H1 (cell line): Measurements from ENCODE around the gene ACTR1B. TPM values are rescaled to one million over a fixed set of nuclear protein-coding genes. Genes with fewer than 3 reads are reported as not detected.
A peak's percentile ranks its signal among the peaks of the same experiment; 100 is the strongest.

Source experiments
- CTCF ChIA-PET: fragments of 300-600 bp; sonication (Branson Sonifier 250); formaldehyde crosslinking; loops from one replicate; lab custom pipeline; 2021; ENCODE audit not compliant: partially characterized antibody; lab: Charles Lee
- POLR2A ChIA-PET: fragments of 300-600 bp; sonication (Branson Sonifier 250); formaldehyde crosslinking; loops from one replicate; lab custom pipeline; 2021; ENCODE audit warnings: inconsistent platforms; ENCODE audit not compliant: partially characterized antibody; lab: Charles Lee
- DNase-seq, 2 experiments: peaks; one replicate each; pipeline versions ENCODE4 v3.0.0 to v3.0.0-alpha.2; 2010 to 2022; ENCODE audit warnings: low spot score in 2 of 2, low read depth in 1 of 2, mixed read lengths in 1 of 2
- FAIRE-seq: peaks from 2 replicates; lab custom pipeline; 2011; peaks lifted over from hg19 to GRCh38; lab: Jason Lieb, UNC
- H2AFZ ChIP-seq: 2 replicates; pipeline ENCODE4 v1.8.1; 2012; ENCODE audit warnings: low read length, inconsistent platforms
- H2AK5ac ChIP-seq: 2 replicates; pipeline ENCODE4 v1.6.1; 2013; ENCODE audit warnings: low read depth, low read length
- H2BK120ac ChIP-seq: replicated peaks from 2 replicates; pipeline ENCODE3; 2013; ENCODE audit warnings: low read depth, low read length, inconsistent platforms
- H2BK12ac ChIP-seq: 2 replicates; pipeline ENCODE4 v1.6.1; 2013; ENCODE audit warnings: low read depth, low read length
- H2BK15ac ChIP-seq: 2 replicates; pipeline ENCODE4 v1.6.1; 2013; ENCODE audit warnings: low read length
- H2BK20ac ChIP-seq: 2 replicates; pipeline ENCODE4 v1.6.1; 2013; ENCODE audit warnings: low read length
- H2BK5ac ChIP-seq: 2 replicates; pipeline ENCODE4 v1.6.1; 2013; ENCODE audit warnings: low read depth, low read length
- H3K14ac ChIP-seq: 2 replicates; pipeline ENCODE4 v1.6.1; 2013; ENCODE audit warnings: inconsistent platforms; ENCODE audit not compliant: insufficient read length
- H3K18ac ChIP-seq: 2 replicates; pipeline ENCODE4 v1.6.1; 2013; ENCODE audit warnings: low read length; ENCODE audit errors: extremely low read depth
- H3K23ac ChIP-seq: 2 replicates; pipeline ENCODE4 v1.6.1; 2013; ENCODE audit warnings: inconsistent platforms; ENCODE audit not compliant: insufficient read length
- H3K23me2 ChIP-seq: 2 replicates; pipeline ENCODE4 v1.6.1; 2013; ENCODE audit warnings: low read depth, low read length
- H3K27ac ChIP-seq: 2 replicates; pipeline ENCODE4 v1.6.1; 2011; ENCODE audit warnings: low read depth, low read length, inconsistent platforms
- H3K27me3 ChIP-seq, 4 experiments: replicated peaks in 1 of 4; 1 replicate in 1 of 4; 2 replicates in 3 of 4; pipeline versions ENCODE4 v1.6.1 to v1.8.1; 2011 to 2013; ENCODE audit warnings: low read length in 3 of 4, mild to moderate bottlenecking in 3 of 4, inconsistent platforms in 2 of 4, mixed read lengths in 2 of 4, moderate library complexity in 1 of 4; ENCODE audit not compliant: control insufficient read depth in 3 of 4, insufficient read depth in 3 of 4; ENCODE audit errors: extremely low read depth in 1 of 4
- H3K36me3 ChIP-seq, 4 experiments: 2 replicates each; pipeline versions ENCODE4 v1.6.1 to v1.8.1; 2011 to 2013; ENCODE audit warnings: mild to moderate bottlenecking in 4 of 4, low read length in 3 of 4, moderate library complexity in 2 of 4, control low read depth in 1 of 4, inconsistent platforms in 1 of 4; ENCODE audit not compliant: insufficient read depth in 4 of 4, control insufficient read depth in 2 of 4
- H3K4ac ChIP-seq: replicated peaks from 2 replicates; pipeline ENCODE3; 2013; ENCODE audit warnings: low read length, low read depth, mixed read lengths, inconsistent platforms; ENCODE audit not compliant: insufficient read length
- H3K4me1 ChIP-seq, 4 experiments: replicated peaks in 1 of 4; 1 replicate in 1 of 4; 2 replicates in 3 of 4; pipeline versions ENCODE4 v1.6.1 to v1.8.1; 2011 to 2013; ENCODE audit warnings: low read length in 3 of 4, inconsistent platforms in 2 of 4, mixed read lengths in 1 of 4; ENCODE audit not compliant: insufficient read depth in 4 of 4, control insufficient read depth in 3 of 4
- H3K4me2 ChIP-seq, 2 experiments: 2 replicates each; pipeline versions ENCODE4 v1.6.1 to v1.8.1; 2011 to 2013; ENCODE audit warnings: low read depth in 2 of 2, low read length in 2 of 2, control low read depth in 1 of 2, inconsistent platforms in 1 of 2, mild to moderate bottlenecking in 1 of 2; ENCODE audit not compliant: insufficient read depth in 1 of 2
- H3K4me3 ChIP-seq, 4 experiments: fragments of 200-600, 300-600 bp in 1 of 4; sonication (generic), shearing (Covaris generic), sonication (Bioruptor Twin) in 1 of 4; 2 replicates each; pipeline versions ENCODE4 v1.5.1 to v1.8.1; 2011 to 2016; ENCODE audit warnings: low read length in 4 of 4, low read depth in 3 of 4, control low read depth in 2 of 4, inconsistent platforms in 2 of 4, mild to moderate bottlenecking in 2 of 4, mixed read lengths in 1 of 4, moderate library complexity in 1 of 4; ENCODE audit not compliant: insufficient read depth in 2 of 4; ENCODE audit errors: extremely low read depth in 1 of 4
- H3K56ac ChIP-seq: replicated peaks from 2 replicates; pipeline ENCODE3; 2013; ENCODE audit warnings: low read depth, mild to moderate bottlenecking, mixed read lengths, low read length, inconsistent platforms; ENCODE audit not compliant: insufficient read length
- H3K79me1 ChIP-seq: 2 replicates; pipeline ENCODE4 v1.6.1; 2013; ENCODE audit warnings: low read depth, low read length, control low read depth
- H3K79me2 ChIP-seq, 2 experiments: 2 replicates each; pipeline versions ENCODE4 v1.6.1 to v1.8.1; 2012 to 2013; ENCODE audit warnings: low read length in 2 of 2, mild to moderate bottlenecking in 2 of 2, inconsistent platforms in 1 of 2; ENCODE audit not compliant: insufficient read depth in 2 of 2, control insufficient read depth in 1 of 2
- H3K9ac ChIP-seq, 4 experiments: replicated peaks in 1 of 4; 1 replicate in 1 of 4; 2 replicates in 3 of 4; pipeline versions ENCODE4 v1.6.1 to v1.8.1; 2011 to 2013; ENCODE audit warnings: low read depth in 3 of 4, low read length in 3 of 4, control low read depth in 2 of 4, mild to moderate bottlenecking in 2 of 4, moderate library complexity in 2 of 4, inconsistent platforms in 1 of 4; ENCODE audit errors: extremely low read depth in 1 of 4
- H3K9me3 ChIP-seq, 2 experiments: 2 replicates each; pipeline versions ENCODE4 v1.6.1 to v1.8.1; 2012 to 2013; ENCODE audit warnings: mild to moderate bottlenecking in 2 of 2, moderate library complexity in 2 of 2, control low read depth in 1 of 2, inconsistent platforms in 1 of 2, low read depth in 1 of 2, low read length in 1 of 2, mixed read lengths in 1 of 2; ENCODE audit not compliant: insufficient read depth in 2 of 2
- H4K20me1 ChIP-seq, 2 experiments: replicated peaks in 1 of 2; 2 replicates each; pipeline versions ENCODE3 to v1.8.1; 2011 to 2013; ENCODE audit warnings: inconsistent platforms in 2 of 2, low read length in 2 of 2, mild to moderate bottlenecking in 1 of 2; ENCODE audit not compliant: insufficient read depth in 2 of 2, control insufficient read depth in 1 of 2
- H4K5ac ChIP-seq: 2 replicates; pipeline ENCODE4 v1.6.1; 2013; ENCODE audit warnings: low read length, low read depth, mixed read lengths, inconsistent platforms; ENCODE audit not compliant: insufficient read length
- H4K8ac ChIP-seq: 2 replicates; pipeline ENCODE4 v1.8.0; 2013; ENCODE audit warnings: mild to moderate bottlenecking, moderate library complexity, low read length, inconsistent platforms; ENCODE audit not compliant: insufficient read depth; ENCODE audit errors: extremely low read depth
- H4K91ac ChIP-seq: replicated peaks from 2 replicates; pipeline ENCODE3; 2013; ENCODE audit warnings: low read length, mixed read lengths, inconsistent platforms; ENCODE audit not compliant: insufficient read length
- BCL11A ChIP-seq, 2 experiments: IDR thresholded peaks; one replicate each; pipeline ENCODE4 v1.6.1; 2011; ENCODE audit warnings: low read depth in 2 of 2, low read length in 2 of 2, mild to moderate bottlenecking in 2 of 2
- GABPA ChIP-seq: IDR thresholded peaks from 2 replicates; pipeline ENCODE4 v1.6.1; 2011; ENCODE audit warnings: mild to moderate bottlenecking, low read length, moderate library complexity, borderline replicate concordance; ENCODE audit not compliant: insufficient read depth
- GTF2F1 ChIP-seq: IDR thresholded peaks from 2 replicates; pipeline ENCODE4 v1.6.1; 2012; ENCODE audit warnings: low read depth, low read length, improper control_type of control experiment, borderline replicate concordance
- SP4 ChIP-seq: IDR thresholded peaks from 2 replicates; pipeline ENCODE4 v1.6.1; 2012; ENCODE audit warnings: low read length, inconsistent platforms
- TCF12 ChIP-seq: IDR thresholded peaks from 2 replicates; pipeline ENCODE4 v1.6.1; 2011; ENCODE audit warnings: low read depth, mild to moderate bottlenecking, low read length
- WGBS, 2 experiments: shearing (Covaris generic) in 1 of 2; methylation state at CpG; one replicate each; pipeline versions ENCODE4 v1.1.6 to v1.1.7; 2013 to 2015; ENCODE audit warnings: low lambda C conversion rate in 2 of 2, mixed read lengths in 2 of 2, inconsistent platforms in 1 of 2, low coverage in 1 of 2, missing lambda C conversion rate in 1 of 2; ENCODE audit not compliant: insufficient replicate concordance in 2 of 2, insufficient coverage in 1 of 2, insufficient read length in 1 of 2; ENCODE audit errors: extremely low coverage in 1 of 2, missing lambda C conversion rate in 1 of 2; 5-methylcytosine and 5-hydroxymethylcytosine counted together
- long read RNA-seq, 2 experiments: library from RNA in 1 of 2; library from capped mRNA in 1 of 2; stranded (forward); transcript quantifications; one replicate each; pipeline ENCODE4 v2.0.0, GENCODE V29; 2021; ENCODE audit warnings: inconsistent platforms in 1 of 2
- polyA minus RNA-seq, 3 experiments: library from RNA; depleted of rRNA, polyadenylated mRNA; stranded (reverse); fragments of >200 nt; gene quantifications; 1 replicate in 2 of 3; 2 replicates in 1 of 3; pipeline ENCODE4 v1.2.3, GENCODE V29; 2011
- polyA plus RNA-seq, 7 experiments: library from polyadenylated mRNA; depleted of rRNA in 3 of 7; stranded (reverse) in 5 of 7; unstranded in 2 of 7; fragments of >200 nt in 5 of 7; fragments of 200-250 nt in 2 of 7; gene quantifications; 1 replicate in 5 of 7; 2 replicates in 1 of 7; 4 replicates in 1 of 7; pipeline versions ENCODE4 v1.2.1 to v1.2.3, GENCODE V29; 2011 to 2013; ENCODE audit warnings: missing spikeins in 2 of 7, mixed read lengths in 2 of 7
- total RNA-seq: library from RNA; stranded (reverse); fragmentation: NEBNext Ultra II Directional; extraction: Animal tissue kit (Norgen Biotek cat#: 25700); gene quantifications from 2 replicates; pipeline ENCODE4 v1.2.1, GENCODE V29; 2021
- TF ChIP-seq, protein P1 (sequence below), 3 experiments: IDR thresholded peaks; 1 replicate in 2 of 3; 2 replicates in 1 of 3; pipeline versions ENCODE4 v1.5.1 to v1.6.1; 2011; ENCODE audit warnings: low read length in 3 of 3, mild to moderate bottlenecking in 3 of 3, inconsistent platforms in 2 of 3, low read depth in 1 of 3, moderate library complexity in 1 of 3; ENCODE audit not compliant: insufficient read depth in 1 of 3; ENCODE audit errors: control extremely low read depth in 1 of 3

The ACTR1B gene
- total RNA-seq (40.7 and 43.8 TPM in 2 replicates), polyA plus RNA-seq (2011; rRNA removed) (56.0 and 78.1 TPM in 2 replicates), polyA minus RNA-seq (2011; rRNA and poly(A)+ RNA removed) (35.2 and 46.9 TPM in 2 replicates)
- polyA plus RNA-seq (2011; cell fraction: cytosol; rRNA removed) = 57.8 TPM
- 233 TPM for polyA plus RNA-seq (2011; cell fraction: nucleus; rRNA removed)
- 29.0 to 50.0 TPM (median 45.0 TPM) in 4 replicates for polyA plus RNA-seq (2012, experiment 1 of 2)
- polyA plus RNA-seq (2012, experiment 2 of 2) = 37.3 TPM
- 28.7 TPM for polyA plus RNA-seq (2013, experiment 1 of 2)
- polyA plus RNA-seq (2013, experiment 2 of 2) = 24.7 TPM
- polyA minus RNA-seq (2011; cell fraction: cytosol; rRNA and poly(A)+ RNA removed) = 25.0 TPM
- 54.0 TPM for polyA minus RNA-seq (2011; cell fraction: nucleus; rRNA and poly(A)+ RNA removed)
- long read RNA-seq, experiment 1, transcript ACTR1B-201 (11 exons, 2,243 nt) = major isoform, 5 of 32 reads
- long read RNA-seq, experiment 1, partial matches to known transcripts = 19 of 32 reads
- long read RNA-seq, experiment 1, other reads (novel, unspliced or antisense) = 8 of 32 reads
- long read RNA-seq, experiment 2, partial matches to known transcripts = 8 of 9 reads
- long read RNA-seq, experiment 2, other reads (novel, unspliced or antisense) = 1 of 9 reads

DNA sequence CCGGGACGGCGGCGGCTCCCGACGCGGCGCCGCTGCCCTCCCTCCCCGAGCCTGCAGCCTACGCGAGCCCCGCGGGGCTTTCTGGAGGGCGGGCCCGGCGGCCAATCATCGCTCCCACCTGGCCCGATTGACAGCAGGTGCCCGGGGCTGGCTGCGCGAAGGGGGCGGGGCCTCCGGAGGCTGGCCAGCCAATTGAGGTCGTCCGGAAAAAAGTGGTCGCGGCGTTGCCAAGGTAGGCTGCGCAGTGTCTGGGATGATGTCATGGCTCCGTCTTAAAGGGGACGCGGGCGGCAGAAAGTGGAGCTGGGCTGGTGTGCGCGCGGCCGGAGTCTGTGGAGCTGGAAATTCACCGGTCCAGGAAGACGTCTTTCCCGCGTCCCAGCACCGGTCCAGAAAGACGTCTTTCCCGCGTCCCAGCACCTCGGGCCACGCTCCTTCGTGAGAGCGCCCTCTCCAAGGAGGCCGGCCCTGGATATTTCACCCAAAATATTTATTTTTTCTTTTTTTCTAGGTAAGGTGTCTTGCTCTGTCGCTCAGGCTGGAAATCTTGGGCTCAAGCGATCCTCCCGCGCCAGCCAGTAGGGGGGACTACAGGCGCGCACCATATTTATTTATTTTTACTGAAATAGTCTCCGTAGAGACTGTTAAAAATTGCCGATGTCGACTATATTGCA is at the start of gene ACTR1B:
Gene ACTR1B (minus strand): TSS at position 83 of the 674 bp plus-strand sequence. CDS start 154 bp downstream, outside the sequence.
- H3K4me1 ChIP-seq = peaks cover 0 to 9% (median 7%) of the 10 kb centered on the region in 4 experiments; a peak in 4 of 7 replicates
- H4K5ac ChIP-seq = peak within 1 kb of the TSS; percentile 97
- H4K20me1 ChIP-seq = peaks cover 0 to 8% of the 10 kb centered on the region in 2 experiments
- DNase-seq (peak; percentile 95 to 97), FAIRE-seq (no peak)
- 0% methylated on average over 42 of the region's 60 CpGs; no CpG with 5 or more reads in 1 of the 2 experiments for WGBS, 2 experiments
- peak within 1 kb of the TSS; percentile 81 for H4K91ac ChIP-seq
- H3K14ac ChIP-seq = no peak within 1 kb of the TSS
- H2AFZ ChIP-seq = peak within 1 kb of the TSS; percentile 43; the same call in 1 of the 2 replicates
- peak within 1 kb of the TSS; percentile 75 to 94 (median 82) for H3K9ac ChIP-seq
- POLR2A ChIA-PET = interaction anchor here (1.0 to 7.9 kb wide), 15 partner anchors 9 to 316 kb away, joined by 3 to 102 read pairs (median 4); partner anchors contain the start of gene COX5B
- no peak within 1 kb of the TSS for H3K23ac ChIP-seq
- no peak within 1 kb of the TSS; the same call in 1 of the 2 replicates for H2BK12ac ChIP-seq
- peak within 1 kb of the TSS; percentile 96; the same call in 1 of the 2 replicates for H4K8ac ChIP-seq
- H2AK5ac ChIP-seq = no peak within 1 kb of the TSS
- H2BK15ac ChIP-seq = no peak within 1 kb of the TSS
- H3K56ac ChIP-seq = peak within 1 kb of the TSS; percentile 69
- peaks cover 7% of the 10 kb centered on the region for H3K23me2 ChIP-seq
- peak within 1 kb of the TSS; percentile 78 for H3K18ac ChIP-seq
- H3K27me3 ChIP-seq = no peaks in the 10 kb centered on the region
- peaks cover 0 to 4% (median 2%) of the 10 kb centered on the region in 4 experiments; a peak in 2 of 8 replicates for H3K36me3 ChIP-seq
- no peak within 1 kb of the TSS for H2BK120ac ChIP-seq
- CTCF ChIA-PET = interaction anchor here (0.9 to 8.2 kb wide), 14 partner anchors 9 to 1596 kb away, joined by 3 to 132 read pairs (median 8); partner anchors contain the start of gene COX5B
- peak within 1 kb of the TSS; percentile 87 for H3K27ac ChIP-seq
- H3K79me1 ChIP-seq = peaks cover 8% of the 10 kb centered on the region
- peak within 1 kb of the TSS; percentile 88 for H2BK5ac ChIP-seq
- H3K4me3 ChIP-seq = peak within 1 kb of the TSS; percentile 76 to 82 (median 79)
- H3K9me3 ChIP-seq = no peaks in the 10 kb centered on the region
- peaks cover 0 to 25% of the 10 kb centered on the region in 2 experiments; a peak in 2 of 4 replicates for H3K79me2 ChIP-seq
- H3K4ac ChIP-seq = peak within 1 kb of the TSS; percentile 38
- H2BK20ac ChIP-seq = no peak within 1 kb of the TSS
- peak within 1 kb of the TSS; percentile 94 to 95 for H3K4me2 ChIP-seq
- no peak for TF ChIP-seq GABPA
- TF ChIP-seq BCL11A (IDR thresholded peaks at IDR 0.05; ENCODE audit: low read depth in 2 of 2, low read length in 2 of 2) = no peak
- TF ChIP-seq, protein P1, sequence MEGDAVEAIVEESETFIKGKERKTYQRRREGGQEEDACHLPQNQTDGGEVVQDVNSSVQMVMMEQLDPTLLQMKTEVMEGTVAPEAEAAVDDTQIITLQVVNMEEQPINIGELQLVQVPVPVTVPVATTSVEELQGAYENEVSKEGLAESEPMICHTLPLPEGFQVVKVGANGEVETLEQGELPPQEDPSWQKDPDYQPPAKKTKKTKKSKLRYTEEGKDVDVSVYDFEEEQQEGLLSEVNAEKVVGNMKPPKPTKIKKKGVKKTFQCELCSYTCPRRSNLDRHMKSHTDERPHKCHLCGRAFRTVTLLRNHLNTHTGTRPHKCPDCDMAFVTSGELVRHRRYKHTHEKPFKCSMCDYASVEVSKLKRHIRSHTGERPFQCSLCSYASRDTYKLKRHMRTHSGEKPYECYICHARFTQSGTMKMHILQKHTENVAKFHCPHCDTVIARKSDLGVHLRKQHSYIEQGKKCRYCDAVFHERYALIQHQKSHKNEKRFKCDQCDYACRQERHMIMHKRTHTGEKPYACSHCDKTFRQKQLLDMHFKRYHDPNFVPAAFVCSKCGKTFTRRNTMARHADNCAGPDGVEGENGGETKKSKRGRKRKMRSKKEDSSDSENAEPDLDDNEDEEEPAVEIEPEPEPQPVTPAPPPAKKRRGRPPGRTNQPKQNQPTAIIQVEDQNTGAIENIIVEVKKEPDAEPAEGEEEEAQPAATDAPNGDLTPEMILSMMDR (IDR thresholded peaks at IDR 0.05; ENCODE audit: control extremely low read depth in 1 of 3, insufficient read depth in 1 of 3, low read depth in 1 of 3, low read length in 3 of 3) = peak in 1 of 3 experiments; percentile 35; a peak in 1 of 4 replicates
- no peak for TF ChIP-seq SP4
- no peak for TF ChIP-seq TCF12
- TF ChIP-seq GTF2F1 = peak; percentile 42; the same call in 1 of the 2 replicates
